NCI-H2196 (cell line): ENCODE measurements around the gene OR4C16.

Experiments
- DNase-seq: peaks from one replicate; lab custom pipeline; 2025; ENCODE audit not compliant: unreplicated experiment; lab: John Stamatoyannopoulos, UW

The OR4C16 gene

DNA sequence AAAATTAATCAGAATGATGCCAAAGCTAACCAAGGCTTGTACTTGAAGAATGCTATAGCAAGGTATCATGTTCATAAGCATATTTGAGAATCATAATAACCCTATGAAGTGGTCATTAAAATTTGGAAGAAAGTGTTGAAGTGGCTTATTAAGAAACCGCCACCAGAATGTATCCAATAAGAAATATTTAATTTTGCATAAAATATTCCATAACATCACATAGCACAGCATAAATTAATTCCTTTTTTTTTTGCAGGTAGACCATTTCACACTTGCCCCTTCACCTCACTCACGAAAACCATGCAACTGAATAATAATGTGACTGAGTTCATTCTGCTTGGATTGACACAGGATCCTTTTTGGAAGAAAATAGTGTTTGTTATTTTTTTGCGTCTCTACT, at the start of gene OR4C16:
Gene OR4C16 (plus strand): TSS at position 301 of the 400 bp plus-strand sequence. CDS start 0 bp downstream, at position 301.
- DNase-seq = no peak

DNA sequence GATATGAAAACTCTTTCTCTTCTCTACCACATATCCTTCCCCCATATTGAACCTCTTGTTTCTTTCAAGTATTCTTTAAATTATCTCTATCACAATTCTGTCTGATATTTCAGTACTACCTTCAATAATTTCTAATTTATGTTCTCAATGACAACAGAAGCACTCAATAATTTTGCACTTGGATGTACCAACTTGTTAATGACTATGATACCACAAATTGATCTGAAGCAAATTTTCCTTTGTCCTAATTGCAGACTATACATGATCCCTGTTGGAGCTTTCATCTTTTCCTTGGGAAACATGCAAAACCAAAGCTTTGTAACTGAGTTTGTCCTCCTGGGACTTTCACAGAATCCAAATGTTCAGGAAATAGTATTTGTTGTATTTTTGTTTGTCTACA, 17.8 kb upstream of the OR4C16 start, which contains the start of gene OR4C15:
Gene OR4C15 (plus strand): TSS at position 301 of the 400 bp plus-strand sequence. CDS start 0 bp downstream, at position 301.
- DNase-seq = no peak

- DNase-seq = no peak
These were observed 620 bp downstream of the OR4C16 start for GRCh38 chr11:55572548-55572947.

DNA sequence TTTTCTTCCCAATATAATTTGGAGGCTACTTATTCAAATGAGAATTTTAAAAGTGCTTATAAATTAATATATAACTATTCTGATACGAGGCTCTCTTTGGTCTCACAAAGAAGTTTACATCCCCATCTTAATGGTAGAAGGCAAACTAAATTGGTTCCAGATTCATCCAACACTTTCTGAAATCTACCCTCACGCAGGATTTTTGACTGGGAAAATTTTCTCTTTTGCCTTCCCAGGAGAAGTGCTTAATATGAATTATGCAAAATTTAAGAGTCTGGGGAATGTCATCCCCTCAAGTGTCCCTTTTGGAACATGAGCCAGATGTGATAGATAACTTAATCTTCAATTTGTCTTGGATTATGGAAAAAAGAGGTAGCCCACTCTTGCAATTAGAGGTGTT, 35.6 kb downstream of the OR4C16 start, which contains the start of gene OR4C11:
Gene OR4C11 (minus strand): TSS at position 101 of the 400 bp plus-strand sequence. CDS start 3,272 bp downstream, outside the sequence.
- no peak for DNase-seq
